Stimulated activated CD8-positive, alpha-beta memory T cell treated with anti-CD3 and anti-CD28 coated beads, Interleukin-12 subunit alpha, Interleukin-12 subunit beta, amount 100 ng/mL, for 24 hours (primary cell): ENCODE results near the gene XPA.
"Not testable (repeated sequence)": the region's sequence is repeated elsewhere in the genome, so short reads cannot be mapped to it uniquely, and the experiment has no call there.

Experiments used
- DNase-seq: peaks from one replicate; pipeline ENCODE4 v3.0.0-alpha.2; 2020; ENCODE audit errors: extremely low read depth

XPA gene

DNA sequence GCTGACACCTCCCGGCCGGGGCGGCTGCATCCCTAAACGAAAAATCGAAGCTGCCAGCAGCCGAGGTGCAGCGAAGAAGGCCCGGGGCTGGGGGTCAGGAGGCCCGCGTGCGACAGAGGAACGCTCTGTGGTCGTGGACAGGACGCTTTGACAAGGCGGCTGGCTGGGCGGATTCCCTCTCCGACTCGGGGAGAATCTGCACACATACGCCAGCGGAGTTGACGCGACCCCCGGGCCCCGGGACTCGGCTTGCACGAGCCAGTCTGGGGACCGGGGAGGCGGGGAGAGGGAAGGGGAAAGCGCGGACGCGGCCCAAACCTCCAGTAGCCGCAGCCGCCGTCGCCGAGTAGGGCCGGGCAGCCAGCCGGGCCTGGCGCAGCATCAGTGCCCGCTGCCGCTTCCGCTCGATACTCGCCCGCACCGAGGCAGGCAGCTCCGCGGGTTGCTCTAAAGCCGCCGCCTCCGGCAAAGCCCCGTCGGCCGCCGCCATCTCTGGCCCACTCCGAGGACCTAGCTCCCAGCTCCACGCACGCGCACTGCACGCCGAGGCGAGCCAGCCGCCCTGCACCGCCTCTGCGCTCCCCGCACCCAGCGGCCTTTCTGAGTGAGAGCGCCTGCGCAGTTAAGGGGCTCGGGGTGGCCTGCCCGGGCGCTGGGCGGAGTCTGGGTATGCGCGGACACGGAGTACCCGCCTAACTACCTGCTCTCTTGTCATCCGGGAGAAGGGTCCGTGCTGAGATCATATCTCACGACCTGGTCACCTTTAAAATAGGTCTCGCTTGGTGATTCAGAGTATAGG is at the start of gene XPA:
TSS of gene XPA (minus strand) at position 538 of the 799 bp plus-strand sequence. CDS start at position 490, 48 bp downstream.
- peak; percentile 95 for DNase-seq

GRCh38 chr9:97744710-97745708 is 47.9 kb upstream of the XPA start:
- no peak for DNase-seq

GRCh38 chr9:97744025-97744424 is 46.9 kb upstream of the XPA start:
- DNase-seq, result not testable (repeated sequence)

- DNase-seq, result no peak
These were observed 45.4 kb upstream of the XPA start for GRCh38 chr9:97742545-97742944.

DNA sequence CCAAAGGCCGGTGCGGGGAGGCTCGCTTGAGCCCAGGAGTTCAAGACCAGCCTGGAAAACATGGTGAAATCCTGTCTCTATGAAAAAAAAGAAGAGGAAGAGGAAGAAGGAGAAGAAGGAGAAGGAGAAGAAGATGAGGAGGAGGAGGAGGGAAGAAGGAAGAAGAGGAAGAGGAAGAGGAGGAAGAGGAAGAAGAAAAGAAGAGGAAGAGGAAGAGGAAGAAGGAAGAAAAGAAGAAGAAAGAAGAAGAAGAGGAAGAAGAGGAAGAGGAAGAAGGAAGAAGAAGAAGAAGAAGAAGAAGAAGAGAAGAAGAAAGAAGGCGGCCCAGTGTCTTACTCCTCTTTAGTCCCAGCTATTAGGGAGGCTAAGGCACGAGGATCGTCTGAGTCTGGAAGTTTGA is 44.8 kb upstream of the XPA start:
- DNase-seq, result no peak

DNA sequence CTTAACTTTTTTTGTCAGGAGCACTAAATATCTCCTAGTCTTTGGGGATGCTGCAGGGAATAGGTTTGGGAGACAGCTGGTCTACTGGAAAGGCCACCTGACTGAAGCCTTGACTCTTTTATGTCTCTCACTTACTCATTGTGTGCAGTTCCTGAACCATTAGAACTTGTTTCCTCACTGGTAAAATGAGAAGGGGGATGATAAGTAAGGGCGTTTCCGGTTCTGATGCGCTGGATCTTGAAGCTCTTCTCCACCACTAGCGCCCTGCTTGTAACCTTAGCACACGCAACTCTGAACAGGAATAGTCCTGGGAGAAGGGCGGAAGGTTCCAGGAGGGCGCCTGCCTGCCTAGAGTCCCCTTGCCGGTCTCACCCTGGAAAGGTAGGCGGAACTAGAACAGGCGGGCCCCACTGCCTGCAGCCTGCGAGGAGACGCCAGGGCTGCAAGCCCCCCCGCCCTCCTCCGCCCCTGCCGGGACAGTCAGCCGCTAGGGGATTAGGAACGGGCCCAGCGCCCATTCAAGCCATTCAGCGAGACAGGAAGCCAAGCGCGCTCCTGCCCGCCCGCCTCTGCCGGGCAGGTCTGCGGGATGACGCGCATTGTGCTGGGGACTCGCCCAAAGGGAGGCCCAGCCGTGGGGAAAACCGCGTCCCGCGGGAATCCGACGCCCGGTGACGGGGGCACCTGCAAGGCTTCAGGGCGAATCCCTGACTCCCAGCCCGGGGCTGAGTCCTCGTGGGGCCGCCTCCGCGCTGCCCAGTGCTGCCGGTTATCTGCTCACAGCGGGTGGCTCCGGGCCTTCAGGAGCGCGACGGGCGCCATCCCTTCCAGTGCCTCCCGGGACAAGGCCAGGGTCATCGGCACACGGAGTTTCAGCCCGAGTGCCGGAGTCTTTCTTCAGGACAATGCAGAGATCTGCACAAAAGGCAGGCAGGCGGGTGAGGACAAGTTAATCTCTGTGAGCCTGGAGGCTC is 44.0 kb upstream of the XPA start:
- no peak for DNase-seq

DNA sequence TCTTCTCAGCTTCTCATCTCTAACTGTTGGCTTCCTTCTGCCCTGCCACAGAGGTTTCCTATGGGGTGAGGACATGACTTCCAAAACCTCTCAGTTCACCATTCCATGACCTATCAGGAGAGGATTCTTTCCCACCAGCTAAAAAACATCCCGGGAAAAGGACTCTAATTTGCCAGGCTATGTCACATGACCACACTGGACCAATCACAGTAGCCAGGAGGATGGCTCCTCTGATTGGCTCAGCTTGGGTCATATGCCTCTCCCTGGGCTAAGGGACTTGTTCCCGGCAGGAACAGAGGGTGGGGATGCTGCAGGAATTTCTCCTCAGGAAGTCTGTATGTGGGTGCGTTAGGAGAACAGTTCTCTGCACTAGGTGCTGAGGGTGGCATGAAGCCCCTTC is 40.3 kb upstream of the XPA start:
- no peak for DNase-seq

- no peak for DNase-seq
These were observed 38.0 kb upstream of the XPA start for GRCh38 chr9:97735070-97735600.

DNA sequence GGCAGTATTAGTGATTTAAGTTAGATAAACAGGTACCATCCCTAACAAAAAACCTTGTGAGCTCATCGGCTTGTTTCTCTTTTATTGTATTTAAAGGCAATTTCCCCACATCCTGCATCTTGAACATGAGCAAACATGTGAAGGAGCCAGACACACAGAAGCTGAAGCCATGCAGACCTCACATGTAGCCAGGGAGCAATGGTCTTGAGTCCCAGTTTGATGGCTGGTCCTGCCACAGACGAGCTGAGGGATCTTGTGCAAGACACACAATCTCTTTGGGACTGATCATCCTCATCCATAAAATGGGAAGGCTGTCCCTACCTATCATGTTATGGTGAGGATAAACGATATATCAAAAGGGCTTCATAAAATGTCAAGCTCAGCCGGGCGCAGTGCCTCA is 29.6 kb upstream of the XPA start:
- no peak for DNase-seq

GRCh38 chr9:97723819-97724218 is 26.7 kb upstream of the XPA start:
- no peak for DNase-seq

DNA sequence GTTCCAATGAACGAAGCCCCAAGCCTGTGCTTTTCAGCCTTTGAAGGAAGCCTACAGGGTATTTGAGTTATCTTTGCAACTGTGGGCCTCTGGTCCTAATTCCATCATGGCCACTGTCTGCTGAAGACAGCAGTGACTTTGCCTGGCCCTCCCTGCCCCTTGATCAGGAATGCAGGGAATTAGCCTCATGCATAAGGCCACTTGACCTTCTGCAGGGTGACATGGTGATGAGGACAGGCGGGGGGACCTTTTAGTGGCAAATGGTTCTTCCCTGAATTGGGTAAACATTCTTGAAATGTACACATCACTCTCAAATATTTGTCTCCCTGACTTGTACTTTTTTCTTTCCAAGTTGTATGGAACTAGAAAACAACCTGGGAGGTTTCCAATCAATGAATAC is 25.2 kb upstream of the XPA start:
- DNase-seq, result no peak

GRCh38 chr9:97721396-97721795 is 24.3 kb upstream of the XPA start:
- DNase-seq, result no peak

- no peak for DNase-seq
These were observed 20.7 kb upstream of the XPA start for GRCh38 chr9:97717866-97718265.

- DNase-seq, result no peak
These were observed 17.3 kb upstream of the XPA start for GRCh38 chr9:97714435-97714834.

DNA sequence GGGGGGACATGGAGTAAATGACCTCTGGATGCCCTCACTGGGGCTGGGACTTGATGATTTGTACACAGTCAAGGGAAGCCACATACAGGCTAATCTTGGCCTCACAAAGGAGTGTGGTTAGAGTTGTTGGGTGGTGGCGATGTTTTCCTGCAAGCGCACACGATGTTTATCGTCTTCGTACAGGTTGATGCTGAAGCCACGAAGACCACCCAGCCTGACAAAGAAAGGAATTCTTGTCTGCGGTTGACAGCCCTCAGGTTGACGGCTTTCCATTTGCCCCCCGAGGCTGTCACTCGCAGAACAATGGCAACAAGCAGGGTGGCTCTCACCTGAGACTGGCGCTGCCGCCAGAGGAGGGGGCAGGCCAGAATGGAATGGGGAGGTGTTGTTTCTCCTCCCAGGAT is 14.1 kb upstream of the XPA start:
- no peak for DNase-seq

GRCh38 chr9:97710356-97711222 is 13.4 kb upstream of the XPA start:
- DNase-seq, result no peak

GRCh38 chr9:97706246-97706645 is 9.1 kb upstream of the XPA start:
- no peak for DNase-seq

DNA sequence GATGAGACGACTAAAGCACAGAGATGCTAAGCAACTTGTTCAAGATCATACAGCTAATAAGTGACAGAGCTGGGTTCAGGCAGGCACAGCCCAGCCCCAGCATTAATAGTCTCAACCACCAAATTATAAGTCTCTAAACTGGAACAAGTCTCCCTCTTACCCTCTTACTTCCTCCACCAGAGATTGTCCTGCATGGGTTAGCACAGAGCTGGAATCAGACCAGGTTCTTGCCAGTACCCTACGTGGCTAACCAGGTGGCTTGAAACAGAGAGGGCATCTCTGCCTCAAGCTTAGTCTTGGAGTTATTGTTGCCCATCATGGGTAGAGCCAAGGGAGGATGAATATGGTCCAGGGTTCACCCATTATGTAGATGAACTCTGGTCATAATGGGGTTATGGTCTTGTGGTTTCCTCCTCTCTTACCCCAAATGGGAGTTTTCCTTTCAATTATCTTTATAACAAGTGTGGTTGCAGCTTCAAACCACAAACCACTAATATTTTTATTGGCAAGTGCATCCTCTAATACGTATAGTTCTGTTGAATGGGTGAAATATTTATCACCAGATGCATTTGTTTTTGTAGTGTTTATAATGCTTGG is 8.3 kb upstream of the XPA start:
- DNase-seq, result no peak

GRCh38 chr9:97704851-97705250 is 7.7 kb upstream of the XPA start:
- no peak for DNase-seq

DNA sequence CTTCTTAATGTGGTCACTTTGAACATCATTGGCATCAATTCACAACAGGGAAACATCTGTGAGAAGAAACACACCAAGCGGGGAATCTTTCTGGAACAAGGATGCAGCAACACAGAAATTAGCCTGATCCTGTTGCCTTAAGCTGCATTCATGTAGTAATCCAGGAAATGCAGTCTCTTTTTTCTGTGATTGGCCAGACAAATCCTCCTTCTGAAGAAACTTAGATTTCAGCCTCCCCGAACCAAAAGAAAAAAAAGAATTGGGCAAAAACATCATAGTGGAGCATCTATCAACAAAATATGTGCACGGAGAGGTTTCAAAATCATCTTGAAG is 7.2 kb upstream of the XPA start:
- DNase-seq, result no peak
